Measurements from ENCODE around the gene TPD52L1.

The TPD52L1 gene

DNA sequence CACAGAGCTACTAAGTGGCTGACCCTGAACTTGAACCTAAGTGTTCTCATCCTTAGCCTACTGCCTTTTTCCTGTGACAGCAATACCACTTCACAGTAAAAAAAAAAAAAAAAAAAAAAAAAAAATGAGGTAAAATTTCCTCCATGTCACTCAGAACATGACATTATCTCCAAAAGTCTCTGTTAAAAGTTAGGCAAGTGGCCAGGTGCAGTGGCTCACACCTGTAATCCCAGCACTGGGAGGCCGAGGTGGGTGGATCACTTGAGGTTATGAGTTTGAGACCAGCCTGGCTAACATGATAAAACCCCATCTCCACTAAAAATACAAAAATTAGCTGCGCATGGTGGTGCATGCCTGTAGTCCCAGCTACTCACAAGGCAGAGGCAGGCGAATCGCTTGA, 159.4 kb downstream of the TPD52L1 start:
- no peak for DNase-seq
